ENCODE measurements around the gene CCDC24.

GRCh38 chr1:44002165-44002564, 10.8 kb downstream of the CCDC24 start:
- TF ChIP-seq RAD21 (IDR thresholded peaks at IDR 0.05; ENCODE audit: low read depth), result no peak
- TF ChIP-seq TEAD4 (IDR thresholded peaks at IDR 0.05), result no peak
- TF ChIP-seq CREB1 (IDR thresholded peaks at IDR 0.05; ENCODE audit: low read depth), result no peak
- TF ChIP-seq TCF12 (IDR thresholded peaks at IDR 0.05; ENCODE audit: low read depth), result no peak
- no peak for TF ChIP-seq NFIC (IDR thresholded peaks at IDR 0.05)
- no peak for TF ChIP-seq USF1 (IDR thresholded peaks at IDR 0.05)
- no peak for TF ChIP-seq CEBPB (IDR thresholded peaks at IDR 0.05)
- no peak for TF ChIP-seq TAF1 (IDR thresholded peaks at IDR 0.05; ENCODE audit: low read depth)
- TF ChIP-seq REST (IDR thresholded peaks at IDR 0.05; ENCODE audit: low read depth), result no peak
- no peak for TF ChIP-seq EP300 (IDR thresholded peaks at IDR 0.05; ENCODE audit: borderline replicate concordance)
- no peak for TF ChIP-seq MAX (IDR thresholded peaks at IDR 0.05)
- no peak for TF ChIP-seq EGR1 (IDR thresholded peaks at IDR 0.05)
